ENCODE results near the gene ZCCHC24. TPM values are rescaled to one million over a fixed set of nuclear protein-coding genes. Genes with fewer than 3 reads are reported as not detected.

The ZCCHC24 gene
- total and polyA plus RNA-seq, 5 donors from 2014 or later, result 0.25 to 1.8 (median 0.76) TPM

GRCh38 chr10:79350407-79351154 lies 94.8 kb downstream of the ZCCHC24 start:
- Mint-ChIP-seq H3K4me3 (peak overlapping the region in 2 of 4 donors; percentile 49 to 60), H3K36me3 (peaks cover 43% of the 10 kb centered on the region), H3K27me3 (no peaks in the 10 kb centered on the region), H3K27ac (peak overlapping the region in 2 of 3 donors; percentile 31 to 43), H3K9me3 (no peaks in the 10 kb centered on the region), H3K4me1 (peaks cover 0 to 42% (median 22%) of the 10 kb centered on the region in 4 donors)
- DNase-seq, result no peak
- H3K36me3 ChIP-seq (ENCODE audit: control insufficient read depth, insufficient read depth, low read length), result peaks cover 57% of the 10 kb centered on the region
- no peaks in the 10 kb centered on the region for H3K9me3 ChIP-seq (ENCODE audit: control insufficient read depth in 2 of 2, low read length in 2 of 2)
- H3K4me3 ChIP-seq (ENCODE audit: low read depth, low read length), result no peak overlapping the region
- H3K27me3 ChIP-seq (ENCODE audit: control insufficient read depth, insufficient read depth, low read length), result no peaks in the 10 kb centered on the region
- peaks cover 25% of the 10 kb centered on the region for H3K4me1 ChIP-seq (ENCODE audit: control insufficient read depth, insufficient read depth, low read length, poor library complexity, severe bottlenecking)
- no peak overlapping the region for H3K27ac ChIP-seq (ENCODE audit: insufficient read depth, low read length, poor library complexity, severe bottlenecking)
- no peak for ATAC-seq (ENCODE audit: low read depth in 2 of 2)

GRCh38 chr10:79349766-79350406 lies 95.5 kb downstream of the ZCCHC24 start:
- Histone ChIP-seq H3K4me1 (ENCODE audit: control insufficient read depth, insufficient read depth, low read length, poor library complexity, severe bottlenecking) (peaks cover 25% of the 10 kb centered on the region), H3K36me3 (ENCODE audit: control insufficient read depth, insufficient read depth, low read length) (peaks cover 55% of the 10 kb centered on the region), H3K9me3 (ENCODE audit: control insufficient read depth in 2 of 2, low read length in 2 of 2) (no peaks in the 10 kb centered on the region), H3K4me3 (ENCODE audit: low read depth, low read length) (no peak overlapping the region), H3K27me3 (ENCODE audit: control insufficient read depth, insufficient read depth, low read length) (no peaks in the 10 kb centered on the region), H3K27ac (ENCODE audit: insufficient read depth, low read length, poor library complexity, severe bottlenecking) (no peak overlapping the region)
- Mint-ChIP-seq H3K27me3 (no peaks in the 10 kb centered on the region), H3K27ac (peak overlapping the region; percentile 51 to 86 (median 71)), H3K9me3 (no peaks in the 10 kb centered on the region), H3K36me3 (peaks cover 36% of the 10 kb centered on the region), H3K4me3 (peak overlapping the region; percentile 10 to 82 (median 32)), H3K4me1 (peaks cover 0 to 41% (median 23%) of the 10 kb centered on the region in 4 donors)
- DNase-seq (no peak), ATAC-seq (ENCODE audit: low read depth in 2 of 2) (no peak)

DNA sequence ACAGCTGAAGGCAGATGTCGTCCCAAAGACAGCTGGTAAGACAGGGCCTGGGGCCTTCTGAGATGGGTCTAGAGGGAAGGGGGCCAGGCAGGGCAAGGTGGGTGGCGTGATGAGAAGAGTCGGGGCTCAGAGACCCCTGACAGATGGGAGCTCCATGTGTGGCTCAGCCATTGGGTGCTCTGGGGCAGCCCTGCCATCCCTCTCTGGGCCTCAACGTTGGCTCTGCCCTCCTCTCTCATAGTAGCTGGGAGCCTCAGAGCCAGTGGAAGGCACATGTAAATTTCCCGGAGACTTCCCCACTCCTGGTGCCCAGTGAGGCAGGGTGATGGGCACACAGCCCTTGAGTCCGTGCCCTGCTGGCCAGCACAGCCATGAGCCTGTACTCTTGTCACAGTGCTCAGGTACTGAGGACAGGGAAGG lies 96.3 kb downstream of the ZCCHC24 start:
- ATAC-seq (ENCODE audit: low read depth in 2 of 2) (no peak), DNase-seq (no peak)
- no peaks in the 10 kb centered on the region for H3K27me3 ChIP-seq (ENCODE audit: control insufficient read depth, insufficient read depth, low read length)
- peak overlapping the region; percentile 84 for H3K27ac ChIP-seq (ENCODE audit: insufficient read depth, low read length, poor library complexity, severe bottlenecking)
- no peaks in the 10 kb centered on the region for H3K27me3 Mint-ChIP-seq
- peak overlapping the region; percentile 83 to 98 (median 86) for H3K27ac Mint-ChIP-seq
- H3K9me3 ChIP-seq (ENCODE audit: control insufficient read depth in 2 of 2, low read length in 2 of 2), result no peaks in the 10 kb centered on the region
- peaks cover 25% of the 10 kb centered on the region for H3K4me1 ChIP-seq (ENCODE audit: control insufficient read depth, insufficient read depth, low read length, poor library complexity, severe bottlenecking)
- no peaks in the 10 kb centered on the region for H3K9me3 Mint-ChIP-seq
- peak overlapping the region; percentile 82 to 91 (median 88) for H3K4me3 Mint-ChIP-seq
- H3K36me3 Mint-ChIP-seq, result peaks cover 28% of the 10 kb centered on the region
- H3K4me1 Mint-ChIP-seq, result peaks cover 0 to 40% (median 22%) of the 10 kb centered on the region in 4 donors
- peak overlapping the region; percentile 62 for H3K4me3 ChIP-seq (ENCODE audit: low read depth, low read length)
- peaks cover 47% of the 10 kb centered on the region for H3K36me3 ChIP-seq (ENCODE audit: control insufficient read depth, insufficient read depth, low read length)

DNA sequence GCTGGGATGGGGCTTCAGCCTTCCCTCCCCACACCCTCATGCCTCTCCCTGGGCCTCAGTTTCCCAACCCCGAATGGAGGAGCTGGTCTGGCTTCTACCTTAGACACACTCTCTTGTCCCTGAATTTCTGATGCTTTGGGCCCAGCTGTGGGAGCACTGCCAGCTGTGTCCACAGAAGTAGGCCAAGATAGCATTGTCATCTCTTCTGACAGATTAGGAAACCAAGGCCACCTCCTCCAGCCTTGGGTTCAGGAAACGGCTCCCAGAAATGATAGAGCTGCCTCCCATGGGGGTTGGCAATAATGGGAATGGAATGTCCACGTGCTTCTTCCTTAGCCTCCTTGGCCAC lies 96.8 kb downstream of the ZCCHC24 start:
- no peak for DNase-seq
- Histone ChIP-seq H3K27me3 (ENCODE audit: control insufficient read depth, insufficient read depth, low read length) (no peaks in the 10 kb centered on the region), H3K9me3 (ENCODE audit: control insufficient read depth in 2 of 2, low read length in 2 of 2) (no peaks in the 10 kb centered on the region), H3K36me3 (ENCODE audit: control insufficient read depth, insufficient read depth, low read length) (peaks cover 42% of the 10 kb centered on the region), H3K4me3 (ENCODE audit: low read depth, low read length) (peak overlapping the region; percentile 62), H3K27ac (ENCODE audit: insufficient read depth, low read length, poor library complexity, severe bottlenecking) (peak overlapping the region; percentile 84), H3K4me1 (ENCODE audit: control insufficient read depth, insufficient read depth, low read length, poor library complexity, severe bottlenecking) (peaks cover 25% of the 10 kb centered on the region)
- H3K27me3 Mint-ChIP-seq, result no peaks in the 10 kb centered on the region
- H3K36me3 Mint-ChIP-seq, result peaks cover 23% of the 10 kb centered on the region
- H3K4me3 Mint-ChIP-seq, result peak overlapping the region; percentile 82 to 91 (median 88)
- peaks cover 0 to 40% (median 23%) of the 10 kb centered on the region in 4 donors for H3K4me1 Mint-ChIP-seq
- H3K9me3 Mint-ChIP-seq, result no peaks in the 10 kb centered on the region
- ATAC-seq (ENCODE audit: low read depth in 2 of 2), result no peak
- H3K27ac Mint-ChIP-seq, result peak overlapping the region; percentile 83 to 98 (median 86)

DNA sequence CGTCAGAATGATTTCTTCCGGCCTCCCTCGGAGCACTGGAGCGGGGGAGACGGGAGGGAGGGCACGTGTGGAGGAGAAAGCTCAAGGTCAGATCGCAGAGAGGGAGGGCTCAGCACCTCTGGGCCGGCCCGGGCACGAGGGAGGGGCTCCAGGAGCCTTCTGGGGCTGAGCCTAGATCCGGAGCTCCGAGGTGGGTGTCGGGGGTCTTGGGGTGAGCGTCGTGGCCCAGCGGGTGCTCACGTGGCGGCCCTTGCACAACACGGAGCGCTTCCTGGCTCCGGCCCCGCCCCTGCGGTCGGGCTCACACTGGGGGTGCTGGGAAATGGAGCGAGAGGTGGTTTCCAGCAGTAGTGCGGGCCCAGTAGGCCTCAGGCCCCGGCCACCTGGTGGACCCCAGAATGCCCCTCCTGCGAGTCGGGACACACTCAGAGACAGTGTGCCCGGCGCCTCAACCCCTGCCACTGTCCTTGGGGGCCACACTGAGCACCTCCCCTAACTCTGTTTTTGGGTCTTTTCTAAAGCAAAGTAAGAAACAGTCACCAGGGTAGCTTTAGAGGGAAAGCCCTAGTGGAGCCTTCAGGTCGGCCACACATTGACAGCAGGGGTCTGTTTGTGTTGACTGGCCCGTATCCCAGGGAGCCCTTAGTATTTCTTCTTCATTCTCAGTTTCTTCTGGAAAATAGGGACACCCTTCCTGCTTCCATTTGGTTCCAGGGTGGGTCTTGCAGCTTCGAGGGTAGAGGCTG lies 97.4 kb downstream of the ZCCHC24 start:
- Histone ChIP-seq H3K4me1 (ENCODE audit: control insufficient read depth, insufficient read depth, low read length, poor library complexity, severe bottlenecking) (peaks cover 27% of the 10 kb centered on the region), H3K4me3 (ENCODE audit: low read depth, low read length) (peak overlapping the region; percentile 62), H3K9me3 (ENCODE audit: control insufficient read depth in 2 of 2, low read length in 2 of 2) (no peaks in the 10 kb centered on the region), H3K36me3 (ENCODE audit: control insufficient read depth, insufficient read depth, low read length) (peaks cover 37% of the 10 kb centered on the region), H3K27ac (ENCODE audit: insufficient read depth, low read length, poor library complexity, severe bottlenecking) (peak overlapping the region; percentile 84), H3K27me3 (ENCODE audit: control insufficient read depth, insufficient read depth, low read length) (no peaks in the 10 kb centered on the region)
- peak overlapping the region; percentile 83 to 98 (median 86) for H3K27ac Mint-ChIP-seq
- H3K36me3 Mint-ChIP-seq, result peaks cover 18% of the 10 kb centered on the region
- no peaks in the 10 kb centered on the region for H3K9me3 Mint-ChIP-seq
- peak overlapping the region; percentile 82 to 91 (median 88) for H3K4me3 Mint-ChIP-seq
- peaks cover 0 to 43% (median 20%) of the 10 kb centered on the region in 4 donors for H3K4me1 Mint-ChIP-seq
- ATAC-seq (ENCODE audit: low read depth in 2 of 2) (peak; percentile 49 to 51), DNase-seq (peak; percentile 59 to 86 (median 65))
- no peaks in the 10 kb centered on the region for H3K27me3 Mint-ChIP-seq

- H3K4me3 Mint-ChIP-seq, result peak within 1 kb of the TSS; percentile 82 to 91 (median 88)
- H3K4me3 ChIP-seq (ENCODE audit: low read depth, low read length), result peak within 1 kb of the TSS; percentile 62
Measured at GRCh38 chr10:79347226-79347893, 98.1 kb downstream of the ZCCHC24 start, which contains the start of gene PPIF. TSS of gene PPIF (plus strand) at chr10:79347469. CDS start at chr10:79347549, 80 bp downstream.

More at GRCh38 chr10:79347226-79347893, 98.1 kb downstream of the ZCCHC24 start, which contains the start of gene PPIF:
- no peaks in the 10 kb centered on the region for H3K27me3 ChIP-seq (ENCODE audit: control insufficient read depth, insufficient read depth, low read length)
- H3K36me3 ChIP-seq (ENCODE audit: control insufficient read depth, insufficient read depth, low read length), result peaks cover 30% of the 10 kb centered on the region
- Mint-ChIP-seq H3K27ac (peak within 1 kb of the TSS; percentile 83 to 98 (median 86)), H3K36me3 (peaks cover 14% of the 10 kb centered on the region), H3K9me3 (no peaks in the 10 kb centered on the region), H3K4me1 (peaks cover 0 to 44% (median 20%) of the 10 kb centered on the region in 4 donors), H3K27me3 (no peaks in the 10 kb centered on the region)
- DNase-seq, result peak; percentile 85 to 95 (median 89)
- H3K4me1 ChIP-seq (ENCODE audit: control insufficient read depth, insufficient read depth, low read length, poor library complexity, severe bottlenecking), result peaks cover 28% of the 10 kb centered on the region
- peak; percentile 92 for ATAC-seq (ENCODE audit: low read depth in 2 of 2)
- H3K9me3 ChIP-seq (ENCODE audit: control insufficient read depth in 2 of 2, low read length in 2 of 2), result no peaks in the 10 kb centered on the region
- H3K27ac ChIP-seq (ENCODE audit: insufficient read depth, low read length, poor library complexity, severe bottlenecking), result peak within 1 kb of the TSS; percentile 84
